Uterus (tissue), 2 donors: ENCODE measurements around the gene ITGA11.
A peak's percentile ranks its signal among the peaks of the same experiment; 100 is the strongest.

Experiments
- CTCF ChIP-seq, 4 experiments: fragments of 200-600 bp in 2 of 4; fragments of 450-650 bp in 2 of 4; sonication (generic) in 2 of 4; IDR thresholded peaks; one replicate each; pipeline ENCODE4 v1.5.1; 2016 to 2019; ENCODE audit warnings: antibody characterized with exemption in 4 of 4, mild to moderate bottlenecking in 2 of 4, moderate library complexity in 1 of 4
- POLR2A ChIP-seq, 2 donors: fragments of 450-650 bp; IDR thresholded peaks; one replicate each; pipeline ENCODE4 v1.6.1; 2016; ENCODE audit warnings: antibody characterized with exemption in 2 of 2, mild to moderate bottlenecking in 1 of 2, moderate library complexity in 1 of 2

GRCh38 chr15:68334661-68335124 is 97.3 kb downstream of the ITGA11 start:
- TF ChIP-seq CTCF (IDR thresholded peaks at IDR 0.05) (peak in 1 of 4 experiments; percentile 7), POLR2A (IDR thresholded peaks at IDR 0.05) (no peak)
